SU-DHL-6 (cell line): Measurements from ENCODE around the gene PLD3.

Source experiments
- EZH2phosphoT487 ChIP-seq: fragments of 200-600 bp; sonication (generic), shearing (Covaris generic); conservative IDR thresholded peaks from 2 replicates; pipeline ENCODE4 v1.6.1; 2018; ENCODE audit warnings: mild to moderate bottlenecking, antibody characterized with exemption, low read length, moderate library complexity, mixed read lengths
- TF ChIP-seq, protein P1 (sequence below): fragments of 200-600 bp; sonication (generic); IDR thresholded peaks from one replicate; pipeline ENCODE4 v1.5.1; 2017; ENCODE audit warnings: antibody characterized with exemption, mild to moderate bottlenecking, low read length, moderate library complexity; ENCODE audit not compliant: insufficient read depth, poor library complexity, severe bottlenecking

DNA sequence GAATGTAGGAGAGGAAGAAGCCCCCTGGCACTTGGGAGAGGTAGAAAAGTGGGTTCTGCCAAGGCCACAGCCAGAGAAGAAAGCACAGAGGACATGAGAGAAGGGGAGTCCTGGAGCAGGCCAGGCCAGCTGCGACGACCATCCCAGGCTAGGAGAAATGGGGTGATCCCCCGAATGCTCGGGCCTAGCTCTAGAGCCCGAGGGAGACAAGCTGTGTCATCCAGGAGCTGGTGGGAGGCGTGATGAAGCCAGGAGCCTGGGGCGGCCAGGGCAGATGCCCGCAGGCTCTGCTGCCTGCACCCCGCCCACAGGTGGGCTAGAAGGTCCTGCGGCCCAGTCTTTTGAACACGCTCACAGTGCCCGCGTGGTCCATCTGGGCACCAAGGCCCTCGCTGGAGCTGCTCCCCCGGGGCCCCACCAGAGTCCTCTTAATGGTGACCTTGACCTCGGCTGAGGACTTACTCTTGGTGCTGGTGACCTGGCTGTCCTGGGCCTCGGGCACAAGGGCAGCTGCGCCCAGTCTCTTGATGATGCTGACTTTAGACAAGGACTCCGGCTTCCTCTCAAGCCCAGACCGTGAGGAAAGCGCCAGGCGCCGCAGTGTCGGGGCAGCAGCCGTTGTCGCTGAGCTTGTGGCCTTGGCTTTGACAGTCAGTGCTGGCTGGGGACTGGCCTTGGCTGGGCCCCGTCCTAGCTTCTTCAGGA lies 26.8 kb upstream of the PLD3 start:
- TF ChIP-seq, protein P1, sequence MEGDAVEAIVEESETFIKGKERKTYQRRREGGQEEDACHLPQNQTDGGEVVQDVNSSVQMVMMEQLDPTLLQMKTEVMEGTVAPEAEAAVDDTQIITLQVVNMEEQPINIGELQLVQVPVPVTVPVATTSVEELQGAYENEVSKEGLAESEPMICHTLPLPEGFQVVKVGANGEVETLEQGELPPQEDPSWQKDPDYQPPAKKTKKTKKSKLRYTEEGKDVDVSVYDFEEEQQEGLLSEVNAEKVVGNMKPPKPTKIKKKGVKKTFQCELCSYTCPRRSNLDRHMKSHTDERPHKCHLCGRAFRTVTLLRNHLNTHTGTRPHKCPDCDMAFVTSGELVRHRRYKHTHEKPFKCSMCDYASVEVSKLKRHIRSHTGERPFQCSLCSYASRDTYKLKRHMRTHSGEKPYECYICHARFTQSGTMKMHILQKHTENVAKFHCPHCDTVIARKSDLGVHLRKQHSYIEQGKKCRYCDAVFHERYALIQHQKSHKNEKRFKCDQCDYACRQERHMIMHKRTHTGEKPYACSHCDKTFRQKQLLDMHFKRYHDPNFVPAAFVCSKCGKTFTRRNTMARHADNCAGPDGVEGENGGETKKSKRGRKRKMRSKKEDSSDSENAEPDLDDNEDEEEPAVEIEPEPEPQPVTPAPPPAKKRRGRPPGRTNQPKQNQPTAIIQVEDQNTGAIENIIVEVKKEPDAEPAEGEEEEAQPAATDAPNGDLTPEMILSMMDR: no peak
- TF ChIP-seq EZH2phosphoT487: no peak
